GM23338 (cell line): ENCODE results near the gene FGD4. TPM values are rescaled to one million over a fixed set of nuclear protein-coding genes. Genes with fewer than 3 reads are reported as not detected.

ENCODE experiments used
- ATAC-seq: fragments of 200-7000 bp; cut with Tn5 transposase; 3 replicates; pipeline ENCODE4 v1.9.1; 2020
- DNase-seq: peaks from one replicate; pipeline ENCODE4 v3.0.0-alpha.2; 2015; ENCODE audit warnings: low spot score
- H2AFZ ChIP-seq: fragments of 200-600 bp; sonication (generic); 2 replicates; pipeline ENCODE4 v1.8.0; 2016; ENCODE audit warnings: antibody characterized with exemption, mild to moderate bottlenecking, moderate library complexity
- H3F3A ChIP-seq: fragments of 200-600 bp; sonication (generic); replicated peaks from 2 replicates; pipeline ENCODE4 v1.8.0; 2017; ENCODE audit warnings: antibody characterized with exemption, mixed run types, low read depth
- H3K27ac ChIP-seq: fragments of 200-600 bp; sonication (generic); 2 replicates; pipeline ENCODE4 v1.6.1; 2016; ENCODE audit warnings: low read depth
- H3K27me3 ChIP-seq: fragments of 200-600 bp; sonication (generic); 2 replicates; pipeline ENCODE4 v1.8.0; 2016; ENCODE audit warnings: mild to moderate bottlenecking, mixed run types, moderate library complexity; ENCODE audit not compliant: insufficient read depth
- H3K36me3 ChIP-seq: fragments of 200-600 bp; sonication (generic); 2 replicates; pipeline ENCODE4 v1.8.0; 2016; ENCODE audit warnings: mild to moderate bottlenecking; ENCODE audit not compliant: insufficient read depth
- H3K4me1 ChIP-seq: fragments of 200-600 bp; sonication (generic); 2 replicates; pipeline ENCODE4 v1.8.0; 2016; ENCODE audit warnings: mild to moderate bottlenecking, moderate library complexity; ENCODE audit not compliant: insufficient read depth
- H3K4me2 ChIP-seq: fragments of 200-600 bp; sonication (generic); 2 replicates; pipeline ENCODE4 v1.7.1; 2017; ENCODE audit warnings: mixed run types
- H3K4me3 ChIP-seq: fragments of 200-600 bp; sonication (generic); 2 replicates; pipeline ENCODE4 v1.6.1; 2016; ENCODE audit warnings: mixed run types
- H3K79me2 ChIP-seq: fragments of 200-600 bp; sonication (generic); replicated peaks from 2 replicates; pipeline ENCODE4 v1.8.0; 2017; ENCODE audit warnings: mild to moderate bottlenecking; ENCODE audit not compliant: insufficient read depth
- H3K9me2 ChIP-seq: fragments of 200-600 bp; sonication (generic); 2 replicates; pipeline ENCODE4 v1.8.0; 2017; ENCODE audit not compliant: insufficient read depth
- H4K20me1 ChIP-seq: fragments of 200-600 bp; sonication (generic); replicated peaks from 2 replicates; pipeline ENCODE4 v1.8.0; 2017; ENCODE audit warnings: mild to moderate bottlenecking; ENCODE audit not compliant: insufficient read depth
- H3K27ac Mint-ChIP-seq: 2 replicates; pipeline ENCODE4 v1.8.0; 2020; ENCODE audit warnings: inconsistent platforms, mild to moderate bottlenecking, moderate library complexity, mixed read lengths
- H3K27me3 Mint-ChIP-seq: 3 replicates; pipeline ENCODE4 v1.8.0; 2022; ENCODE audit warnings: low read depth, mild to moderate bottlenecking, moderate library complexity, mixed read lengths, inconsistent platforms; ENCODE audit not compliant: insufficient read depth, poor library complexity
- H3K36me3 Mint-ChIP-seq: 3 replicates; pipeline ENCODE4 v1.8.0; 2021; ENCODE audit warnings: low read depth, mild to moderate bottlenecking, inconsistent platforms, moderate library complexity, mixed read lengths
- H3K4me1 Mint-ChIP-seq: 3 replicates; pipeline ENCODE4 v1.8.0; 2020; ENCODE audit warnings: mild to moderate bottlenecking, inconsistent platforms, mixed read lengths
- H3K4me3 Mint-ChIP-seq: 3 replicates; pipeline ENCODE4 v1.8.0; 2021; ENCODE audit warnings: moderate library complexity, mild to moderate bottlenecking, inconsistent platforms, mixed read lengths
- H3K9me3 Mint-ChIP-seq: 3 replicates; pipeline ENCODE4 v1.8.0; 2020; ENCODE audit warnings: moderate library complexity, mild to moderate bottlenecking, inconsistent platforms, mixed read lengths
- CREB1 ChIP-seq: fragments of 250-450 bp; sonication (Bioruptor Pico); IDR thresholded peaks from 2 replicates; pipeline ENCODE4 v1.5.0; 2020; ENCODE audit warnings: low read depth, mild to moderate bottlenecking, moderate library complexity
- ETS1 ChIP-seq: IDR thresholded peaks from 2 replicates; pipeline ENCODE4 v1.6.1; 2016; ENCODE audit warnings: antibody characterized with exemption
- EZH2 ChIP-seq: fragments of 200-600 bp; sonication (generic); IDR thresholded peaks from one replicate; pipeline ENCODE4 v1.8.0; 2017; ENCODE audit warnings: antibody characterized with exemption, mild to moderate bottlenecking, low read depth; ENCODE audit not compliant: unreplicated experiment
- JUNB ChIP-seq: IDR thresholded peaks from one replicate; pipeline ENCODE4 v1.6.1; 2016; ENCODE audit warnings: antibody characterized with exemption; ENCODE audit not compliant: unreplicated experiment
- NANOG ChIP-seq: IDR thresholded peaks from 2 replicates; pipeline ENCODE4 v1.6.1; 2016; ENCODE audit warnings: antibody characterized with exemption, borderline replicate concordance
- POLR2AphosphoS5 ChIP-seq: IDR thresholded peaks from 2 replicates; pipeline ENCODE4 v1.6.1; 2016; ENCODE audit warnings: antibody characterized with exemption, low read depth
- STAT1 ChIP-seq: IDR thresholded peaks from one replicate; pipeline ENCODE4 v1.6.1; 2016; ENCODE audit warnings: antibody characterized with exemption; ENCODE audit not compliant: unreplicated experiment
- ZNF331 ChIP-seq: fragments of 250-450 bp; sonication (Bioruptor Pico); IDR thresholded peaks from 2 replicates; pipeline ENCODE4 v1.5.0; 2020; ENCODE audit warnings: low read depth, mild to moderate bottlenecking, moderate library complexity
- ZNF462 ChIP-seq: fragments of 250-450 bp; sonication (Bioruptor Pico); IDR thresholded peaks from 2 replicates; pipeline ENCODE4 v1.5.0; 2020; ENCODE audit warnings: mild to moderate bottlenecking, moderate library complexity
- polyA plus RNA-seq: library from polyadenylated mRNA; unstranded; fragments of >200 nt; fragmentation: Nextera tagmentation; extraction: Ambion mirVana; gene quantifications from 2 replicates; pipeline ENCODE4 v1.2.1, GENCODE V29; 2016
- total RNA-seq: library from RNA; depleted of rRNA; stranded (reverse); fragments of >200 nt; shearing (Covaris generic); gene quantifications from 2 replicates; pipeline ENCODE4 v1.2.3, GENCODE V29; 2014

FGD4 gene
- total and polyA plus RNA-seq, 2 experiments from 2014 or later: 24.3 to 54.3 TPM

GRCh38 chr12:32681272-32681671, 281.9 kb downstream of the FGD4 start (continued):
- TF ChIP-seq ZNF462 (no peak), EZH2 (no peak), ETS1 (no peak), POLR2AphosphoS5 (no peak), ZNF331 (CRISPR knock-in tag) (no peak), NANOG (no peak), STAT1 (no peak)

- H2AFZ ChIP-seq: no peak overlapping the region
- H3K27me3 Mint-ChIP-seq: peaks cover 3% of the 10 kb centered on the region
- H3K27ac Mint-ChIP-seq: no peak overlapping the region
- H3K9me3 Mint-ChIP-seq: no peaks in the 10 kb centered on the region; the same call in 2 of the 3 replicates
- no peak overlapping the region for H3K4me3 Mint-ChIP-seq
- no peak overlapping the region for H3K4me3 ChIP-seq
- no peak overlapping the region for H3K4me2 ChIP-seq
- H3F3A ChIP-seq: no peaks in the 10 kb centered on the region
- H4K20me1 ChIP-seq: peaks cover 21% of the 10 kb centered on the region
- peaks cover 22% of the 10 kb centered on the region for H3K4me1 Mint-ChIP-seq
- no peak for ATAC-seq
- H3K36me3 ChIP-seq: peaks cover 3% of the 10 kb centered on the region; the same call in 1 of the 2 replicates
- H3K27me3 ChIP-seq: no peaks in the 10 kb centered on the region
- H3K9me2 ChIP-seq: no peaks in the 10 kb centered on the region
- peaks cover 100% of the 10 kb centered on the region for H3K79me2 ChIP-seq
- peaks cover 37% of the 10 kb centered on the region for H3K36me3 Mint-ChIP-seq
- DNase-seq: no peak
- no peak overlapping the region for H3K27ac ChIP-seq
- peaks cover 15% of the 10 kb centered on the region for H3K4me1 ChIP-seq
- TF ChIP-seq POLR2AphosphoS5 (no peak), CREB1 (CRISPR knock-in tag) (no peak), NANOG (no peak), JUNB (no peak), ZNF331 (CRISPR knock-in tag) (no peak), ZNF462 (no peak)
Observed at GRCh38 chr12:32686340-32686739, 287.0 kb downstream of the FGD4 start.
